HFF-Myc (cell line): Measurements from ENCODE around the gene SMTNL1.

Experiments
- DNase-seq: peaks from one replicate; pipeline ENCODE4 v3.0.0-alpha.2; 2011; ENCODE audit warnings: low read depth; ENCODE audit errors: extremely low read depth
- H3K4me3 ChIP-seq: replicated peaks from 2 replicates; pipeline ENCODE4 v1.5.1; 2011; ENCODE audit warnings: low read depth, mild to moderate bottlenecking, control low read depth, low read length
- TF ChIP-seq, protein P1 (sequence below): IDR thresholded peaks from 2 replicates; pipeline ENCODE4 v1.5.1; 2012; ENCODE audit warnings: mild to moderate bottlenecking, low read depth, low read length, control low read depth; ENCODE audit errors: missing control alignments

Gene SMTNL1

DNA sequence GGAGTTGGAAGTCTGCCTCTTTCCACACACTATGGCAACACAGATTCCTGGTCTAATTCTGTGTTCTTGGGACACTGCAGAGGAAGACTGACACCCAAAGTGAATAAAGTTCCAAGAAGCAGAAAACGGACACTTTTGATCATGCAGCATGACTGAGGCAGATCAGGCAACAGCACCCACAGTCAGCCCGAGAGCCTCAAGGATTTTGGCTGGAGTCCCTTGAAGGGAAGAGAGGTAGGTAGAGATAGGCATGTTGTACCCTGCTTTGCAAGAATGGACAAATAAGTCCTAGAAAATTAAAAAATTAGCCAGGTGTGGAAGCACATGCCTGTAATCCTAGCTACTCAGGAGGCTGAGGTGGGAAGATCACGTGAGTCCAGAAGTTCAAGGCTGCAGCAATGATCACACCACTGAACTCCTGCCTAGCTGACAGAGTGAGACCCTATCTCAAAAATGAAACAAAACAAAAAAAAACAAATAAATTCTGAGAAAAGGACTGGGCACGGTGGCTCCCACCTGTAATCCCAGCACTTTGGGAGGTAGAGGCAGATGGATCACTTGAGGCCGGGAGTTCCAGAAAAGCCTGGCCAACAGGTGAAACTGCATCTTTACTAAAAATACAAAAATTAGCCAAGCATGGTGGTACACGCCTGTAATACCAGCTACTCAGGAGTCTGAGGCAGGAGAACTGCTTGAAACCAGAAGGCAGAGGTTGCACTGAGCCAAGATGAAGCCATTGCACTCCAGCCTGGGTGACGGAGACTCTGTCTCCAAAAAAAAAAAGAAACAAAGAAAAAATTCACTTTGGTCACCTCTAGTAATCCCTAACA, 28.8 kb upstream of the SMTNL1 start:
- DNase-seq, result no peak
- TF ChIP-seq, protein P1, sequence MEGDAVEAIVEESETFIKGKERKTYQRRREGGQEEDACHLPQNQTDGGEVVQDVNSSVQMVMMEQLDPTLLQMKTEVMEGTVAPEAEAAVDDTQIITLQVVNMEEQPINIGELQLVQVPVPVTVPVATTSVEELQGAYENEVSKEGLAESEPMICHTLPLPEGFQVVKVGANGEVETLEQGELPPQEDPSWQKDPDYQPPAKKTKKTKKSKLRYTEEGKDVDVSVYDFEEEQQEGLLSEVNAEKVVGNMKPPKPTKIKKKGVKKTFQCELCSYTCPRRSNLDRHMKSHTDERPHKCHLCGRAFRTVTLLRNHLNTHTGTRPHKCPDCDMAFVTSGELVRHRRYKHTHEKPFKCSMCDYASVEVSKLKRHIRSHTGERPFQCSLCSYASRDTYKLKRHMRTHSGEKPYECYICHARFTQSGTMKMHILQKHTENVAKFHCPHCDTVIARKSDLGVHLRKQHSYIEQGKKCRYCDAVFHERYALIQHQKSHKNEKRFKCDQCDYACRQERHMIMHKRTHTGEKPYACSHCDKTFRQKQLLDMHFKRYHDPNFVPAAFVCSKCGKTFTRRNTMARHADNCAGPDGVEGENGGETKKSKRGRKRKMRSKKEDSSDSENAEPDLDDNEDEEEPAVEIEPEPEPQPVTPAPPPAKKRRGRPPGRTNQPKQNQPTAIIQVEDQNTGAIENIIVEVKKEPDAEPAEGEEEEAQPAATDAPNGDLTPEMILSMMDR, result no peak
- H3K4me3 ChIP-seq, result no peak overlapping the region

DNA sequence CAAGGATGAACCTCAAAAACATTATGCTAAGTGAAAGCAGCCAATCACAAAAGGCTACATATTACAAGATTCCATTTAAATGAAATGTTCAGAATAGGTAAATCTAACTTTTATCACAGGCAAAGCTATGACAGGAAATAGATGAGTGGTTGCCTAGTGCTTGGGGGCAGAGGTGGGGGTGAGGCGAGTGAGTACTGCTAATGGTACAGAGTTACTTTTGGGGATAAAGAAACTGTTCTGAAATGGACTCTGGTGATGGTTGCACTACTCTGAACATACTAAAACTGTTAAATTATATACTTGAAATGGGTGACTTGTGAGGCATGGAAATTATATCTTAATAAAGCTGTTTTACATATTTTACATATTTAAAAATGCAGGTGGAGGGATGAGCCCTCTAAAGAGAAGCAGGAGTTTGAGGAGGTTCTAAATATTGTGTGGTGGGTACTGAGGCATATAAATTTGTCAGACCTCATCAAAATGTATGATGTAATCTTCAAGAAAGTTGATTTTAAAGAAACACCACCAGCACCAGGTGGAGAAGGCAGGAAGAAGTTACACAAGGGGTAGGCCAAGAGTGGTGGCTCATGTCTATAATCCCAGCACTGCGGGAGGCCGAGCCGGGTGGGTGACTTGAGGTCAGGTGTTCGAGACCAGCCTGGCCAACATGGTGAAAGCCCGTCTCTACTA, 25.5 kb upstream of the SMTNL1 start:
- TF ChIP-seq, protein P1, result no peak
- no peak for DNase-seq
- H3K4me3 ChIP-seq, result no peak overlapping the region

DNA sequence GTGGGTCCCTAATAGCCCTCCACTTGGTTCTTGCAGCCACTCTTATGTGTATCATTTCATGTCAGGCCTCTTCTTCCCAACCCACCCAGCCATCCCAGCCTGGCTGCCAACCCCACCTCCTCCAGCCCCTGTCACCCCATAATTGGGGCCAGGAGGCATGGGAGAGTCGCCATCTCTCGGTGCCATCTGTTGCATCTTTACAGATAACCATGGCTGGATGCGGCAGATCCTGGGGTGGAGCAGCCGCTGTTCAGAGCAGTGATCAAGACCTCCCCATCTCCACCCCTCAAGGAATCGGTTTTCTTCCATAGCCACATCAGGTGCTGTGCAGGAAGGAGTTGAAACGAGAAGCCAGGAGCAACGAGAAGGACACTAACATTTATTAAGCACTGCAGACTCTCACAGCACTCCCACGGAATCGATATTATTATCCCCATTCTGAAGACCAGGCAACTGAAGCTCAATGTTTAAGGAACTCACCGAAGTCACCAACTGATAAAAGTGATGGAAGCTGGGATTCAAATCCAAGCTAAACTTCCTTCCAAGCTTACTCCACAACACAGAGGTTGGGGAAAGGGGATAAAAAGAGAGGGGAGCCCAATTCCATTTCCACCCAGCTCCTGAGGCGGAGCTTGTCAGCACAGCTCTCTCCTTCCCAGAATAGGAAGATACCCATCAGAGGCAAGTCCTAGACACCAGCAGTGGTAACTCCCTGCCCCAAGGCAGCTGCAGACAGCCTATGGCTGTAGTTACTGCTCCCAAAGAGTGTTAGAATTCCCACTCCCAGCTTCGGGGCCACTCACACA, 24.5 kb upstream of the SMTNL1 start:
- TF ChIP-seq, protein P1, result no peak
- DNase-seq, result no peak
- H3K4me3 ChIP-seq, result peak overlapping the region; percentile 71

DNA sequence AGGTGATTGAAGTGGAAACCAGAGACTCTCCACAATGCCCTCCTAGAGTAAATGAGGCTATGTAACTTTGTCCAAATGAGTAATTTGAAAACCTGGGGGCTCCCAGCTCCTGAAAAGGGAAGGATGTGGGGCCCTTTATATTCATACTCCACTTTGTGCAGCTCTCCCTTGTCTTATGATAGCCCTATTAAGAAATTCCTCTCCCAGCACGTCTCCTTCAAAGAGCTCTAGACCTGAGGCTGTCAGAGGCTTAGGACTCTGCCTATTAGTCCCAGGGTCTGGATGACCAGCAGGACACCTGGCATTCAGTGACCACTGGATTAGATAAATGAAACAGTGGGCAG, 24.0 kb upstream of the SMTNL1 start:
- TF ChIP-seq, protein P1, result no peak
- peak overlapping the region; percentile 71 for H3K4me3 ChIP-seq
- no peak for DNase-seq

DNA sequence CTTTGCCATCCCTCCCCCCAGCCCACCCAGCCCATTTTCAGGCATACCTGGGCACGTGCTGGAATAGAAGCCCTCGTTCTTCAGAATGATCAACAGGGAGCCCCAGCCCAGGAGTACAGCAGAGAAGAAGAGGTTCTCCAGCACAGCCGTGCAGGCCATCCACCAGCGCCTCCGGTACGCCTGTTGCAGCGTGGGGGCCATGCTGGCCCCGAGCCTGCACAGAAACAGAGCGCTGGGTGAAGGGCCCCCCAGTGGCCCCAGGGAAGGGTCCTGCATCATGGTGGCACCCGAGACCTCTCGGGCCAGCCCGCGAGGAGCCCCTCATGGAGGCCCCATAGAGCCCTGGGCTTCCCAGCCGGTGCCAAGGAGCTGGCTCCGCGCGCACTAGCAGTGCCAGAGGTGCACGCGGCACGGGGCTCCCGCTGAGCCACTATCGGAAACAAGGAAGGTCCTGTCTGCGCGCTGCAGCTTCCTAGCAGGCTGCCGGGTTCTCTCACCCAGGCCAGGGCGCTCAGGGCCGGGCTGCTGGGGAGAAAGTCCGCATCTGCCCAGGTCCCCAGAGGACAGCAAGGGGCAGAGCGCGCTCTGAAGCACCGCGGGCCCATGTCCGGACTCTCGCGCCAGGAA, 23.4 kb upstream of the SMTNL1 start:
- no peak for DNase-seq

More for the DNA sequence above, 23.4 kb upstream of the SMTNL1 start:
- TF ChIP-seq, protein P1, result no peak
- peak overlapping the region; percentile 71 for H3K4me3 ChIP-seq
